Kasumi-1 (cell line): Measurements from ENCODE around the gene RERE.

Experiments
- DNase-seq, 2 experiments: peaks; one replicate each; lab custom pipeline; 2025; lab: John Stamatoyannopoulos, UW

The RERE gene

DNA sequence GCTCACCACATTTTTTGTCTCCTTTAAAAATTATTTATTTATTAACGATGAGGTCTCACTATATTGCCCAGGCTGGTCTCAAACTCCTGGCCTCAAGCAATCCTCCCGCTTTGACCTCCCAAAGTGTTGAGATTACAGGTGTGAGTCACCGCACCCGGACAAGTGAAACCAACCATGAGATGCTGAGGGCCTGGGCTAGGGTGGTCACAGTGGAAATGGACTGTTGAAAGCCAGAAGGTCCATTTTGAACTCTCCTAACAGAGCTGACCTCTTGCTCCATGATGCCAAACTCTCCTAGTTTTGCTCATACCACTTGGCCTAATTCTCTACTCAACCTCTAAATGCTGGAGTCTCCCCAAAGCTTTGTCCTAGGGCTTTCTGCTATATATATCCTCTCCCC lies 390.4 kb downstream of the RERE start:
- no peak for DNase-seq

DNA sequence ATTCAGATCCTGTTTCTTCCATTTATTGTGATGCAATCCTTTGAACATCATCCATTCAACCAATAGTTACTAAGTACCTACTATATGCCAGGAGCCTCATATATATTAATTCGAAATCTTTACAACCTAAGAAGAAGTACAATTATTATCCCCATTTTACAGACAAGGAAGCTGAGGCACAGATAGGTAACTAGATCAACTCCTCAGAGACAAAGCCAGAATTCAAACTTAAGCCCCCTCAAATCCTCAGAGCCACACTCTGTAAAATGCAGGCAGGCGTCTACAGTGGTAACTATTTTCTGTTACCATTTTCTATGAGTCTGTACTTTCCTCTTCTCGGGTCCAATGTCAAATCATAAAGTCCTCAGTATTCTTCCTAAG lies 391.7 kb downstream of the RERE start:
- DNase-seq = no peak

DNA sequence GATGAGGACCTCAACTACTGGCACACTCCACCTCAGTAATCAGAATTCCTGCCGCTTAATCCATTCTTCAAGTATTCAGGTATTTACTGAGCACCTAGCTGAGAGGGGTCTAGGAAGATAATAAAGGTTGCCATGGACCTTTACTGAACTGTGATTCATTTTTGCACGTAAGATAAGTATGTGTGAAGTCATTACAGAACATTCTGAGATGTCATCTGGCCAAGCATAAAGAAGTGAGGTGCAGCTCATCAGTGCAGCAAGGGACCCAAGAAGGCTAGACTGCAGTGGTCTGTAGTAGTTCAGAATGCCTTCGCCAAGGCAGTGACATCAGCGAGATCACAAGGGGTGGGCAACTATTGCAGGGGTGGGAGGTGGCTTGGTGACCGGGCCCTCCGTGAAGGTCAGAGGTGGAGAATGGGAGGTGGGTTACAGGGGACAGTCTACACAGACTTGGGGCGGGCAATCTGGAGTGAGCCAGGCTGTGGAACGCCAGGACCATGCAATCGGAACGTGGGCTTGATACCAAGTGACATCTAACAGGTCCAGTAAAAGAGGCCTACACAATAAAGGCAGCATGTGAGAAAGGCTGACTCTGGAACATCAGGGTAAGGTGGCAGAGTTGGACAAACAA lies 392.2 kb downstream of the RERE start:
- no peak for DNase-seq

DNA sequence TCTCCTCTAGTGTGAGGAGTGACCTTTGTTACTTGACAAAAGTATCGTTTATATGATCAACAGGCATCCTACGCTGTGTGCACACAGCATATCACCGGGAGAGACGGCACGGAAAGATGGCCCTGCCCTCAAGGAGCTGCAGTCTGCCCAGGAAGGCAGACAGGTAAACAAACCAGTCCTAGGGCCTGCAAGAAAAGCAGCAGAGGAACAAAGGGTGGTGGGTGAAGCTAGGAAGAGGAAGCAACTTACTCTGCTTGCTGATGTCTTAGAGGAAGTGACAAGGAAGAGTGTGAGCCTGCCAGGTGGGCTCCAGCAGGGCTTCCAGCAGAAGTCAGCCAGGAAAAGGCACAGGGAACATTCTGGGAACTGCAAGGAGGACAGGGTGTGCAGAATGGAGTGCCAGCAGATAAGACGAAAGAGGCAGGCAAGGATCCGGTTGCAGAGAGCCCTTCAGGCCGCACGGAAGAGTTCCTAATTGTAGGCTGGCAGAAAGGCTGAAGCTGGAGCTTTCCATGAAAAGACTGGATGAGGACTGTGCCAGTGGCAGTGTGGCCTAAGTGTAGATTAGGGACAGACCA lies 392.8 kb downstream of the RERE start:
- peak; percentile 72 to 86 for DNase-seq

DNA sequence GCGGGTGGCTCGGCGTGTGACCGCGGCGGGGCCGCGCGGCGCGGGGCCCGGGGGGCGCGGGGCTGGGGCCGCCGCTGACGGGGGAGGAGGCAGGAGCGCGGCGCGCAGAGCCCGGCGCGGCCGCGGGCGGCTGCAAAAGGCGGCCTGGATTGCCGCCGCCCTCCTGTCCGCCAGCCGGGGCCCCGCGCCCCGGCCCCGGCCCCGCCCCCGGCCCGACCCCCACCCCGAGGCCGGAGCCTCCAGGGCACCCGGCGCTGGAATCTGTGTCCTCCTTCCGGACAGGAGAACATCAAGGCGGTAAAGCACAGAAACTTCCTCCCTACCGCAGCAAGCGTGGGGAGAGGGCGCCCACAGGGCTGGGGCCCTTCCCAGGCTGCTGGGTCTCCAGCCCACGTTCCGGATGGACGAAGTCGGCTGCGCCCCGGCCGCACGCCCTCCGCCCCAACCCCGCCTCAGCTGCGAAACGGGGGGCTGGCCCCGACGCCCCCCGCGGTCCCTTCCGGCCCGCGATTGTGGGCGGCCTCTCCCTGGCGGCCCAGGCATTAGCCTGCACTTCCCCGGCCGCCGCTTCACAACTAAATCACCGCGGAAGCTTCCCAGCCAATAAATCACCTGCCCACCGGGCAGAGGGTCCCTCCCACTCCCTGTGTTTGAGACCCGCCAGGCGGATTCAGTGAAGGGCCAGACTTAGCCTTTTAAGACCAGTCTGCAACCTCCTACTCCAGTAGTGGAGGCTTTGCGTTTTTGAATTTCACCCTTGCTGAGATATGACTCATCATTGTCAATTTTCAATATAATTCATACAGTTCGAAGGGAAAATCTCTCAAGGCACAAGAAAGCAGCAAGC lies 393.5 kb downstream of the RERE start:
- DNase-seq = peak; percentile 39 to 48

DNA sequence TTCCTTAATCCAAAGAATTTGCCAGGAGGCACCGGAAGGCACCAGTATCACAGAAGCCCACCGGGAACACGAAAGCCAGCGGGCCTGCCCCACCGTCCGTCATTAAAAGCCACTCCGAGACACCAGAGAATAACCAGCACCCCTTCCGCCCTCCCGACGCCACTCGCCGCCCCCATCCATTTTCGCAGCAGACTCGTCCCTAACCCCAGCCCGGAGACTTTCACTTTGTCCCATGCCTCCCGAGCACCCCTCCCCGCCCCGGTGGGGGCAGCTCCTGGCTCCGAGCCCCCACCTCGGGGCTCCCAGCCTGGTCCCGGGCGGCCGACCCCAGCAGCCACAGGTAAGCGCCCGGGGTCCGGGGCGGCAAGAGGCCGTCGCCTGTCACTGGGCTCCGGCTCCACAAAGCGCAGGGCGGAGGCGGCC lies 394.2 kb downstream of the RERE start:
- DNase-seq = peak in 1 of 2 experiments; percentile 26

DNA sequence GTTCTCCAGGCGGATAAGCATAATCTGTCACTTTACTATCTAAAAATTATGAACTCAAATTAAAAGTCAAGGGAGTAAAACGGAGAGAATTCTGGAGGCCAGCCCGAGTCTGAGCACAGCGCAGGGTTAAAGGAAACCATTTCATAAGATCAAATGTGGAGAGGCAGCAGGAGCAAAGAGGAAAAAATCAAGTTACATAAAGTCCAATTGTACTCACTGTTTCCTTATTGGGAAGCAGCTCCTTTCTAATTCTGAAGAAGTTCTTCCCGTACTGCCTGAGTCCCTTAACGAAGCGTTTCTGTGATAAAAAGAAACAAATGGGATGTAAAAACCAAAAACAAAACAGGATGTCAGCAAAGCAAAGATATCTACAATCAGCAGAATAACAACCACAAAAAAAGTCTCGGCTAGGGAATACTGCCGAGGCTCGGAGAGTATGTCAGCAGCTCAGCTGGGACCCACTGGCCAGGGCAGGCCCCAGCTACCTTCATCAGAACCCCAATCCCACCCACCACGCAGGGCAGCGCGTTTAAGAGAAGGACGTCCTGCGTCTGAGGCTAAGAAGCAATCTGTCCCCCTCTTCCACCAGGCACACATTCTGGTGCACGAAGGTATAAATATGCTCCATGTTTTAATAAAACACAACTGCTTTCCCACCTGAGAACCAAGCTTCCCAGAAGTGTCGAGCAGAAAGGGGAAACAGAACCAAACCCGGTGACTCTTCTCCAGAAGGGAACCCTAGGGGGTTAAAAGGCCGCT lies 394.8 kb downstream of the RERE start:
- DNase-seq = peak; percentile 13 to 26

DNA sequence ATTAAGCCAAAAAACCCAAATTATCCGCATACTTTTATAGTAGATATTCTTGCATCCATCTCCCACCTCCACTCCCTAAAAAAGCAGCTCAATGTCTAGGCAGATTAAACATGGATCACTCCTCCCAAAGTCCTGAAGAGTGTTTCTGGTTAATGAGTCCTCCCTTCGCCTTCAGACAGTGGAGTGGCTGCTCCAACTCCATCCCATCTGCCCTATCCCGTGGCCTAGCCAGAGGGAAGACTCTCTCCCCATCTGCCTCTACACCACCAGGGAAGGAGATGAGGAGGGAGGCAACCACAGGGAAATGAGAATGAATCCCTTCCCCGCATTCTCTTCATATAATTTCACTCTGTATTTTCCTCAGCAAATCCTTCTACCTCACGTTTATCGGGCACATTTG lies 395.7 kb downstream of the RERE start:
- no peak for DNase-seq

DNA sequence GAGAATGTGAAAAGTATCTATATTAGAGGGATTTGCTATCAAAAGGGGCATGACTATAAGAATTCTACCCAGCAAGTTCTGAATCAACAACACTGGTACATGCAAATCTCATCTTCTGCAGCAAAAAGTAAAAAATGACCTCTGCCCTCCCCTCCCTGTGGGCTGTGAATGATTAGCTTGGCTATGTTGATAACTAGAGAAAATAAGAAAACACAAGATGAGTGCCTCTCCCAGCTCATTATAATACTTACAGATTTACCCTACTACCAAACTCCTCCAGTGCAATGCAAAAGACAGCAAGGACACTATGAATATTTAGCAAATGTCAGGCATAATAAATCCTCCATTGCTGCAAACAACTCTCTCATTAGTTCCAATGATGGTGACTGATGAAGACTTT lies 397.1 kb downstream of the RERE start:
- no peak for DNase-seq

DNA sequence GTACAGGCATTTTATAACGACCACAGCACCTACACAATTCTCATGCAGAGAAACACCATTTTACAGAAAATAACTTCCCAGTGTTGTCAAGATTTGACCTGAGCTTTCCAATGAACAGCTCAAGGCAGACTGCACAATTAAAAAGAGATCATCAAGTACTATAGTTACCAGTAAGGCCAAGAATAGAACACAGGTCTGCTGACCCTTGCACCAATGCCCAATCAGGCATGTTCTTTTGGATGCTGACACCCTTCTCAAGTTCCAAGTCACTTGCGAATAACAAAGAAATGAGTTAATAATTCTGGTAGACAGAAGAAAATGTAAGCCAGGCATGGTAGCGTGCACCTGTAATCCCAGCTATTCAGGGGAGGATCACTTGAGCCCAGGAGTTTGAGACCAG lies 397.6 kb downstream of the RERE start:
- DNase-seq = no peak

DNA sequence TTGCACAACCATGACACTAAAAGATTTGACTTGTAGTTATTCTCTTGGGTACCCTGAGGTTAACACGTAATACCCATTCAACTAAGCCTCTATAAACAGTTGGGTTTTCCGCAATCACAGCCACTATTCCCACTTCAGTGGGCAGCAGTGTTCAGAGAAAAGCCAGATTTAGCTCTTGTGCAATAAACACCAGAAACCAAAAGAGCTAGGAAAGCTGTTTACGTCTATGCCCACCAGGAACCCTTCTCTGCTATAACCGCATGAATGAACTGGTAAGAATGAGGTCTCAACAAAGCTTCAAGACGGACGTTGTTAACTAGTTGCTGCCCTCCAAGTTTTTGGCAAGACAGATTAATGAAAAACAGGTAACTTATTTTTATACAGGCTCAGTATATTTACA lies 398.3 kb downstream of the RERE start:
- DNase-seq = no peak

DNA sequence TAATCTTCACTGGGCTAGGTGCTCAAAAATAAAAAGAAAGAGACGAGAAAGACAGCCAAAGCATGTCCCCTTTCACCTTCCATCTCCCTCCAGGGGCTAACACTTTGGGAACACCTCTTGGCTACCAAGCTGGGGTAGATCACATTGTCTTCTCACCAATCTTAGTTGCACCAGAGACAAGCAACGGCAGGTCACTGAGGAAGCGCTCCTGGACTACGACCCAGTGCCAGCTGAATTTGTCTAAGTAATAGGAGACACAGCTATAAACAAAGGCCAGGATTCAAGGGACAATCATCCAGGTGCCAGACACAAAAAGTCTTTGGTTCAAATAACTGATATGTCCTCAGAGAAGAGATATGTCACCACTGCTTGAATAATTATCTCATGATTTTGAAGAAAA lies 399.1 kb downstream of the RERE start:
- no peak for DNase-seq

DNA sequence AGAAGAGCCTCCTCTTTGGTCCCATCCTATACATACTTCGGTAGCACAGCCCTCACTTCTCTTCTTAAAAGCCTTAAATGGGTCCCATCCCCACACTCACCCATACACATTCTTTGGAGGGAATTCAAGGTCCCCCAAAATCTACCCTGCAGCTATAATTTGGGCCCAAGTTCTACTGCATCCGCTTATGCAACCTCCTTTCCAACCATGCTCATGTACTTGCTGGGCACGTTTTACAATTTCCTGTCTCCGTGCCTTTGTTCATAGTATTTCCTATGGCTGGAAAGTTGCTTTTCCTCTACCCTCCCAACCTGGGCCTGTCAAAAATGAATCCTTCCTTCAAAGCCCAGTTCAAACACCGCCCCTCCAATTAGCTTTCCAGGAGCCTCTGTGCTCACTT lies 399.8 kb downstream of the RERE start:
- DNase-seq = peak; percentile 34 to 54

DNA sequence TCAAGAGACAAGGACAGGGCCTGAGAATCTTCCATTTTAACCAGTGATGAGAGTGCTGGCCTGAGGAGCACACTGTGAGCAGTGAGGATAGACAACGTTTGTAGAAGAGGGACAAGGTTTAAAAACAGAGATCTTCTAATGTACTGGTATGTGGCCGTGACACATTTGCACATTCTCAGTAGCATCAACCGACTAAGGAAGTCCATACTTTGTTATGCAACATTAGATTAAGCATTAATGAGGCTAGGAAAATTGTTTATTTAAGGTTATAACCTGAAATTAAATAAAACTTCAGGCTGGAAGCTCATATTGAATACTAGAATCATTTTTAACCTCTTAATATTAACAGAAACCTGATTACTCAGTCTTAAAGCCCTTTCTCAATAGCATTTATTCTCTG lies 400.6 kb downstream of the RERE start:
- DNase-seq = no peak

DNA sequence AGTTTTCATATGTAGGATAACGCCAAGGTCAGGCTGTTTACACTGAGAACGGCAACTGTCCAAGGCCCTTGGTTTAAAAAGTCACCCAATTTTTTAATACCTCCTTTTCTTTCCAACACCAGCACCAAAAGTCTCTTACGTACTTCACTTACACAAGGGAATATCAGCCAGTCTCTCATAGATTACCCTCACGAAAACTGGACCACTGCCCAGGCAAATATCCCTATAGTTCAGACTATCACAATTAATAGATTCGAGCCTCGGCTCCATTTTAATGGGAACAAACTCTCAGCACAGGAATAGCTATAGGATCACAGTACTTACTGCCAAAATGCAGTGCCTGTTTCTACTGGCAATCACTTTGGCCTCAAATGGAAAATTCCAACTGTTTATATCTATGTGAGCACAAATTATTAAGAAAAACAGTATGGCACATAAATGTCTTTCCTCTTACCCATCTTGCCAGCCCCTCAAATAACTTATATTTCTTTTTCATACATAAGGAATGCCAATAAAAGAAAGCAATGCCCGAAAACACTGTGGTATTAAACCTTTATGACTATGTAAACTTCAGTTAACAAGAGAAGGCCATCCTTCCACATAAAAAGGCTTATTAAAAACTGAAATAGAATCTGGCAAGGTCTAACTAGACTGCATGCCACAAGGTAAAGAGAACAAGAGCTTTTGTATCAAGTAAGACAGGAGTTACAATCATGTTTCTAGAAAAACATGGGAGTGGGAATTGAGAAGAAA lies 401.7 kb downstream of the RERE start:
- DNase-seq = no peak

DNA sequence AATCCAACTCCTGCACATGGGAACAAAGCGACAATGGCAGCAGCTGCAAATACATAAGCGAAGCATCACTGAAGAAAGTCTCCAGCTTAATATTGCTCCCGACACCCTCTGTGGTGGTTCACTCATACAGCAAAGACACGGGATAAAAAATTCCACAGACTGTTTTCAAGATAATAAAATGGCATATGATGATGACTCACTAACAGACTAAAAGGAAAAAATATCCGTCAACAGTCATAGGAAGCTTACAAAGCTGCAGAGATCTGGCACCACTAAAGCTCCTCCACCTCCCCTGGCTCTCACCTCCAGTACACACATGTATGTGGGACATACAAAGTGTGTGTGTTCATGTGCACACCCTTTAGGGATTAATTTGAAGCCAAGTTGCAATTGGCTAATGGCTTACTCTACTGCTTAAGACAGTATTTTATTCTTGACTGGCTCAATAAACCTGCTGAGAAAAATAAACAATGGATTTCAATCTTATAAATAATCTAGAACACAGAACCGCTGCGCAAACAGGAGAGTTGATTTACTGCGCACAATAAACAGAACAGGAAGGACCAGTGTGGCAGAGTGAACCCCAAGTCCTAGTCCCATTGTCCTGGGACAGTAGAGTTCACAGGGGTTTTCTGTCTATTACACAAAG lies 405.1 kb downstream of the RERE start:
- no peak for DNase-seq

DNA sequence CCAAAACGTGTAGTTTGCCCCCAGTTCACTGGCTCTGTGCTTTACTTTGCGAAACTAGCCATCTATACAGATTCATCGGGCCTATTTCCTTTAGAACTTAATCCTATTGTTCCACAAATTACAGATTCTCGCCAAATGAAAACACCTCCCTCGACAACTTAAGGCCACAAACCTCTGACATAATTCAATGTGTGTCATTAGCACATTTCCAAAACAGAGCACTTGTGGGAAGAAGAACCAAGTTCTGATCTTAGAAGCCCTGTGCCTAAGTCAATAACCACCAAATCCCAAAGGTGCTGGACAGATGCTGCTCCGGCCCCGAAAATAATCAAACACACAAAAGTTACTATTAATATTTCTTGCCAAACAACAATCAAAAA lies 405.6 kb downstream of the RERE start:
- no peak for DNase-seq

DNA sequence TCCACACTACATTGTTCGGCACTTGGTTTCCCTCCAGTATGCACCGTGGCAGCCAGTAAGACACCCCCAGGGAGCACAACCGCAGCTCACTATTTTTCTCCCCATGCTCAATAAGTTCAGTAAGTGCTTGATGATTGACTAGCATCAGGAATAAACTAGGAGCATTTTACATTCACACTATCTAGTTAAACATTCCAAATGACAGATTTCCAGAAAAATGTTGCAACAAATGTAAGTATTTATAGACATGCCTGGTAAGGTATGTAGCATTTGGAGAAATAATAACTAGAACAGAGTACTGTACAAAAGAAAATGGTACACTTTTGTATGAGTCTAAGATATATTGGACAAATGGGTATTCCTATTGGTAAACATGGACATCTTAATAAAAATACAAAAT lies 406.6 kb downstream of the RERE start:
- no peak for DNase-seq

DNA sequence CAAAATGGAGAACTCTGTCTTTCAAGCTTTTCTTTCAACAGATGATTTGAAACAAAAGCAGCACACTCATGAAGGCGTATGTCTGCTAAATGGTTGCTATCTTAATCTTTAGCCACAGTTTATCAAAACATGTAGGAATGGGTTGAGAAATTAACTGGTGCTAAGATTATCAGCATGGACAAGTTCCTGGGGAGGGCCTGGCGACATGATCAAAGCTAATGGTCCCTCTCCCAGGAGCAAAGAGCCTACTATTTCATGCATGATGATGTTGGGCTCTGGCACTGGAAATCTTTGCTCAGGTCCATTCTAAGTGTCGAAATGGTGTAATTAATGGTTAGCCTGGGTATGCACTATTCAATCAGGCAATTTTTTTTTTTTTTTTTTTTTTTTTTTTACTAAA lies 407.8 kb downstream of the RERE start:
- DNase-seq = no peak

DNA sequence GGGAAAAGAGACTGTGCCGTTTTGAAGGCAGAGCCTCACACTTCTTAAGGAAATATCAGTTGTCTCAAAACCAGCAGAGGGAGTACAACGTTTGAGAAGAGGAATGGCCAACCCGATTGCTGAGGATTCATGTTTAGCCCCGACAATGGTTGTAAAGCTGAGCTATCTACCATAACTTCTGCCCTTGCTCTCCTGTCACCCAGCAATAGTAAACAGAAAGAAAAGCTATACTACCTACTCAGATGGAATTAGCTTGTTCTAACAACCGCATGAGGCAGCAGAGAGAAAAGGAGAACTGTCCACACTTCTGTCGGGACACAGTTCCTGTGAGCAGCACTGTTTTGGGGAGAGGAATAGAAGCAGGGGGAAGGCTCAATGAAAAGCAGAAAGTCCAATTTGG lies 408.3 kb downstream of the RERE start:
- peak; percentile 78 to 83 for DNase-seq

DNA sequence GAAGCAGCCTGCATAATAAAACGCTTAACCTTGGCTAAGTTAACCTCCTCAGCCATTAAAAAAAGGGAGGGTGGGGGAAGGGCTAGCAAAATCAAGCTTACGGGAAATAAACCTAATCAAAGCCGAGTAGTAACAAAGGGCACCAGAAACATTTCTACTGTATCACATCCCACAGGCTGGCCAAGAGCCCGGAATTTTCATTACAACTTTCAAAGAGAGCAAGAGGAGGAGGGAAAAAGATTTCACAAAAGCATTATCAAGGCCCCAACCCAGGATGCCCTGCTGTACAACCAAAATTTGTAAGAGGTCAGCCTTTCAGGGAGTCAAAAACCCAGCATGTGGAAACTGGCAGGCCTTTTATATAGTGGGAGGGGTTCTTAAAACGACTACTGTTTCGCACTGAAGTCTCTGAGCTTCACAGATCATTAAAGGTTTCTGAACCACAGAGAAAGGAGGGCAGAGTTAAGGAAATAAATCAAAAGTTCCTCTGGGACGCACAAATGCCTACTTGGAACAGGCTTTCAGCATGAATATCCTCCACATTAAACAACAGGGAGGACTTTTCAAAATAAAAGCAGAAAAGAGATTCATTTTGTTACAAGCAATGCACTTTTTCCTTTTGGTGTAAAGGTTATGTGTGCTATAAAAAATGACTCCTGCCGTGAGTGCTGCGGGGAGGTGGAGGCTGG lies 409.1 kb downstream of the RERE start:
- no peak for DNase-seq
